C4-2B (cell line): ENCODE results near the gene ABRACL.

ENCODE experiments used
- ZFX ChIP-seq: fragments of 450-650 bp; IDR thresholded peaks from 2 replicates; pipeline ENCODE4 v1.6.1; 2017
- TF ChIP-seq, protein P1 (sequence below): fragments of 450-650 bp; conservative IDR thresholded peaks from 2 replicates; pipeline ENCODE4 v1.5.1; 2017; ENCODE audit warnings: mild to moderate bottlenecking

DNA sequence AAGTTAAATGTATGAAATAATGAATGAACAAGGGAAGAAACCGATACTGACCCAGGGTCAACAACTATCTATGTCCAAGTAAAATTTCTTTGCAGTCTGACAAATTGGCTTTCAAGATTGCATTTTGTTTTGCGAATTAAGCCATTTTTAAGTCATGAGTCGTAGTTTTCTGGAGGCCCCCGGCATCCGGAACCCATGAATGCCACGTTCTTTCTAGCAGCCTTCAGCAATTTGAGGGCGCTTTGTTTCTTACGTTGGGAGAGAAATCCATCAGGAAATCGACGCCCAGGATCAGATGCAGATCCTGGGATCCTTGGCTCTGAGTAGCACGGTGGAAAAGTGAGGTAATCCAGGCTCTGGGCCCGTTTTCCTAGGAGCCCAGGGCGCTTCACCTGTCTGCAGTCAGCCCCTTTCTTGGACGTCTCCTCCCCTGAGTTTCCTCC lies 309 bp upstream of the ABRACL start:
- TF ChIP-seq, protein P1, sequence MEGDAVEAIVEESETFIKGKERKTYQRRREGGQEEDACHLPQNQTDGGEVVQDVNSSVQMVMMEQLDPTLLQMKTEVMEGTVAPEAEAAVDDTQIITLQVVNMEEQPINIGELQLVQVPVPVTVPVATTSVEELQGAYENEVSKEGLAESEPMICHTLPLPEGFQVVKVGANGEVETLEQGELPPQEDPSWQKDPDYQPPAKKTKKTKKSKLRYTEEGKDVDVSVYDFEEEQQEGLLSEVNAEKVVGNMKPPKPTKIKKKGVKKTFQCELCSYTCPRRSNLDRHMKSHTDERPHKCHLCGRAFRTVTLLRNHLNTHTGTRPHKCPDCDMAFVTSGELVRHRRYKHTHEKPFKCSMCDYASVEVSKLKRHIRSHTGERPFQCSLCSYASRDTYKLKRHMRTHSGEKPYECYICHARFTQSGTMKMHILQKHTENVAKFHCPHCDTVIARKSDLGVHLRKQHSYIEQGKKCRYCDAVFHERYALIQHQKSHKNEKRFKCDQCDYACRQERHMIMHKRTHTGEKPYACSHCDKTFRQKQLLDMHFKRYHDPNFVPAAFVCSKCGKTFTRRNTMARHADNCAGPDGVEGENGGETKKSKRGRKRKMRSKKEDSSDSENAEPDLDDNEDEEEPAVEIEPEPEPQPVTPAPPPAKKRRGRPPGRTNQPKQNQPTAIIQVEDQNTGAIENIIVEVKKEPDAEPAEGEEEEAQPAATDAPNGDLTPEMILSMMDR, result no peak
- no peak for TF ChIP-seq ZFX
